Tibial nerve (tissue), 4 donors: ENCODE measurements around the gene CNTNAP4.

Experiments
- CTCF ChIP-seq, 5 experiments: fragments of 200-600 bp in 3 of 5; fragments of 450-650 bp in 2 of 5; sonication (generic) in 3 of 5; IDR thresholded peaks; one replicate each; pipeline ENCODE4 v1.5.1; 2016 to 2019; ENCODE audit warnings: antibody characterized with exemption in 5 of 5, mild to moderate bottlenecking in 3 of 5, moderate library complexity in 2 of 5
- EP300 ChIP-seq, 2 donors: sonication (generic); formaldehyde crosslinking; IDR thresholded peaks; one replicate each; pipeline ENCODE4 v1.6.1; 2017; ENCODE audit warnings: antibody characterized with exemption in 2 of 2, mild to moderate bottlenecking in 1 of 2
- POLR2A ChIP-seq, 2 donors: fragments of 450-650 bp; IDR thresholded peaks; one replicate each; pipeline ENCODE4 v1.6.1; 2017; ENCODE audit warnings: antibody characterized with exemption in 2 of 2, mild to moderate bottlenecking in 2 of 2, moderate library complexity in 2 of 2

DNA sequence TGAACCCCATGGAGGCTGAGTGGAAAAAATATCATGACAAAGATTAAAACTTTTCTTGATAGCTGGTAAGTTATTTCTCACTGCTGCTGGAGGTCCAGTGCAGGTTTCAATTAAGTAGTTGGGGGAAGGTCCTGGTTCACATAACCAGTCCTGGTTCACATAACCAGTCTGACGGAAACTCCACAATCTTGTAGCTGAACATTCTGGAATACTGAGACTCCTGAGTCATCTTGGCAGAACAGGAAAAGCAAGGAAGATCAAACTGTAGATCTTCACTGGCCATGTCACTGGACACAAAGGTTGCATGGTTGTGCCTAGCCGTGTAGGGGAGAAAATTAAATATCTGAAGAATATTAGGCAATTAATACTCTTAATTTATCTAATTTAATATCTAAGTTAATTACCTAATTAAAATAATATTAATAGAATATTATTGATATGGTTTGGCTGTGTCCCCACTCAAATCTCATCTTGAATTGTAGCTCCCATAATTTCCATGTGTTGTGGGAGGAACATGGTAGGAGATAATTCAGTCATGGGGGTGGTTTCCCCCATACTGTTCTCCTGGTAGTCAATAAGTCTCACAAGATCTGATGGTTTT is 48.6 kb upstream of the CNTNAP4 start:
- no peak for TF ChIP-seq CTCF (IDR thresholded peaks at IDR 0.05)
- TF ChIP-seq POLR2A (IDR thresholded peaks at IDR 0.05), result no peak
- TF ChIP-seq EP300 (IDR thresholded peaks at IDR 0.05), result no peak
